HEK293 (cell line): Measurements from ENCODE around the gene HOGA1.

Experiments
- HOXA7 ChIP-seq: sonication (generic); formaldehyde crosslinking; IDR thresholded peaks from 2 replicates; pipeline ENCODE4 v1.8.1; 2022; ENCODE audit warnings: missing genetic modification reagents, borderline replicate concordance
- KLF7 ChIP-seq: fragments of 450-650 bp; formaldehyde crosslinking; IDR thresholded peaks from 2 replicates; pipeline ENCODE4 v1.5.1; 2016; ENCODE audit warnings: missing biosample characterization, missing genetic modification characterization, borderline replicate concordance
- MYNN ChIP-seq: fragments of 450-650 bp; formaldehyde crosslinking; IDR thresholded peaks from 2 replicates; pipeline ENCODE4 v1.5.1; 2016; ENCODE audit warnings: missing biosample characterization, missing genetic modification characterization, borderline replicate concordance
- PRDM4 ChIP-seq: fragments of 450-650 bp; formaldehyde crosslinking; IDR thresholded peaks from 2 replicates; pipeline ENCODE4 v1.5.1; 2017; ENCODE audit warnings: missing biosample characterization, missing genetic modification characterization
- PRDM6 ChIP-seq: fragments of 450-650 bp; formaldehyde crosslinking; IDR thresholded peaks from 2 replicates; pipeline ENCODE4 v1.5.1; 2017; ENCODE audit warnings: missing biosample characterization, missing genetic modification characterization
- YY2 ChIP-seq: fragments of 450-650 bp; formaldehyde crosslinking; IDR thresholded peaks from 2 replicates; pipeline ENCODE4 v1.5.1; 2016; ENCODE audit warnings: missing biosample characterization, missing genetic modification characterization
- ZBTB10 ChIP-seq: fragments of 450-650 bp; formaldehyde crosslinking; IDR thresholded peaks from 2 replicates; pipeline ENCODE4 v1.5.1; 2016; ENCODE audit warnings: missing biosample characterization, missing genetic modification characterization
- ZBTB11 ChIP-seq: fragments of 450-650 bp; formaldehyde crosslinking; conservative IDR thresholded peaks from 2 replicates; pipeline ENCODE4 v1.5.1; 2016; ENCODE audit warnings: low read depth, missing biosample characterization, missing genetic modification characterization
- ZBTB20 ChIP-seq: fragments of 450-650 bp; formaldehyde crosslinking; IDR thresholded peaks from 2 replicates; pipeline ENCODE4 v1.5.1; 2016; ENCODE audit warnings: missing biosample characterization, missing genetic modification characterization
- ZBTB48 ChIP-seq: fragments of 450-650 bp; formaldehyde crosslinking; IDR thresholded peaks from 2 replicates; pipeline ENCODE4 v1.5.1; 2016; ENCODE audit warnings: missing biosample characterization, missing genetic modification characterization
- ZFP37 ChIP-seq: fragments of 450-650 bp; formaldehyde crosslinking; IDR thresholded peaks from 2 replicates; pipeline ENCODE4 v1.5.1; 2016; ENCODE audit warnings: missing biosample characterization, missing genetic modification characterization
- ZFP41 ChIP-seq: fragments of 450-650 bp; formaldehyde crosslinking; IDR thresholded peaks from 2 replicates; pipeline ENCODE4 v1.5.1; 2016; ENCODE audit warnings: missing biosample characterization, missing genetic modification characterization, borderline replicate concordance
- ZNF138 ChIP-seq: fragments of 450-650 bp; formaldehyde crosslinking; IDR thresholded peaks from 2 replicates; pipeline ENCODE4 v1.5.1; 2016; ENCODE audit warnings: missing biosample characterization, missing genetic modification characterization, borderline replicate concordance
- ZNF148 ChIP-seq: fragments of 450-650 bp; formaldehyde crosslinking; IDR thresholded peaks from 2 replicates; pipeline ENCODE4 v1.5.0; 2017; ENCODE audit warnings: missing biosample characterization, missing genetic modification characterization, borderline replicate concordance
- ZNF175 ChIP-seq: fragments of 450-650 bp; formaldehyde crosslinking; IDR thresholded peaks from 2 replicates; pipeline ENCODE4 v1.5.1; 2016; ENCODE audit warnings: missing biosample characterization, missing genetic modification characterization
- ZNF221 ChIP-seq: fragments of 450-650 bp; formaldehyde crosslinking; IDR thresholded peaks from 2 replicates; pipeline ENCODE4 v1.5.1; 2017; ENCODE audit warnings: missing biosample characterization, missing genetic modification characterization, borderline replicate concordance
- ZNF416 ChIP-seq: fragments of 450-650 bp; formaldehyde crosslinking; IDR thresholded peaks from 2 replicates; pipeline ENCODE4 v1.5.1; 2016; ENCODE audit warnings: missing biosample characterization, missing genetic modification characterization
- ZNF426 ChIP-seq: fragments of 450-650 bp; formaldehyde crosslinking; IDR thresholded peaks from 2 replicates; pipeline ENCODE4 v1.5.1; 2017; ENCODE audit warnings: missing biosample characterization, missing genetic modification characterization, mild to moderate bottlenecking, inconsistent platforms, moderate library complexity
- ZNF473 ChIP-seq: fragments of 450-650 bp; formaldehyde crosslinking; IDR thresholded peaks from 2 replicates; pipeline ENCODE4 v1.5.1; 2017; ENCODE audit warnings: missing biosample characterization, missing genetic modification characterization
- ZNF549 ChIP-seq: fragments of 450-650 bp; IDR thresholded peaks from 2 replicates; pipeline ENCODE4 v1.5.1; 2018; ENCODE audit warnings: missing biosample characterization, missing genetic modification characterization, mild to moderate bottlenecking, inconsistent platforms, moderate library complexity
- ZNF560 ChIP-seq: fragments of 450-650 bp; formaldehyde crosslinking; IDR thresholded peaks from 2 replicates; pipeline ENCODE4 v1.5.1; 2017; ENCODE audit warnings: missing biosample characterization, missing genetic modification characterization, borderline replicate concordance
- ZNF585B ChIP-seq: fragments of 450-650 bp; formaldehyde crosslinking; IDR thresholded peaks from 2 replicates; pipeline ENCODE4 v1.5.1; 2016; ENCODE audit warnings: missing biosample characterization, missing genetic modification characterization
- ZNF707 ChIP-seq: fragments of 450-650 bp; formaldehyde crosslinking; IDR thresholded peaks from 2 replicates; pipeline ENCODE4 v1.5.1; 2016; ENCODE audit warnings: missing biosample characterization, missing genetic modification characterization
- ZNF776 ChIP-seq: fragments of 450-650 bp; formaldehyde crosslinking; IDR thresholded peaks from 2 replicates; pipeline ENCODE4 v1.5.0; 2017; ENCODE audit warnings: missing biosample characterization, missing genetic modification characterization, borderline replicate concordance
- ZNF791 ChIP-seq: fragments of 450-650 bp; formaldehyde crosslinking; IDR thresholded peaks from 2 replicates; pipeline ENCODE4 v1.5.1; 2016; ENCODE audit warnings: missing biosample characterization, missing genetic modification characterization
- ZNF830 ChIP-seq: fragments of 450-650 bp; IDR thresholded peaks from 2 replicates; pipeline ENCODE4 v1.5.0; 2018; ENCODE audit warnings: missing biosample characterization, missing genetic modification characterization, low read depth, mild to moderate bottlenecking, moderate library complexity
- ZNF843 ChIP-seq: fragments of 450-650 bp; formaldehyde crosslinking; IDR thresholded peaks from 2 replicates; pipeline ENCODE4 v1.5.1; 2016; ENCODE audit warnings: missing biosample characterization, missing genetic modification characterization
- ZSCAN16 ChIP-seq: fragments of 450-650 bp; formaldehyde crosslinking; IDR thresholded peaks from 2 replicates; pipeline ENCODE4 v1.5.1; 2016; ENCODE audit warnings: missing biosample characterization, missing genetic modification characterization
- ZSCAN23 ChIP-seq: fragments of 450-650 bp; formaldehyde crosslinking; IDR thresholded peaks from 2 replicates; pipeline ENCODE4 v1.5.1; 2016; ENCODE audit warnings: missing biosample characterization, missing genetic modification characterization

HOGA1 gene

GRCh38 chr10:97543025-97543546 lies 41.1 kb upstream of the HOGA1 start (continued):
- TF ChIP-seq ZNF791 (no peak), ZNF776 (tag by site-specific recombination) (no peak), ZNF426 (no peak), ZNF175 (tag by site-specific recombination) (no peak), ZNF549 (tag by site-specific recombination) (no peak), ZBTB20 (tag by site-specific recombination) (peak; percentile 85), ZSCAN23 (tag by site-specific recombination) (no peak), ZBTB48 (tag by site-specific recombination) (no peak), MYNN (tag by site-specific recombination) (no peak), ZNF138 (tag by site-specific recombination) (no peak), YY2 (tag by site-specific recombination) (no peak), ZSCAN16 (tag by site-specific recombination) (no peak), HOXA7 (CRISPR knock-in tag) (no peak), KLF7 (tag by site-specific recombination) (no peak), ZNF560 (tag by site-specific recombination) (no peak), PRDM6 (tag by site-specific recombination) (no peak), ZNF473 (tag by site-specific recombination) (no peak), ZNF585B (tag by site-specific recombination) (no peak), ZFP37 (tag by site-specific recombination) (peak; percentile 52), ZNF707 (no peak), ZNF416 (tag by site-specific recombination) (no peak), ZNF843 (tag by site-specific recombination) (no peak), ZNF830 (no peak), ZNF148 (tag by site-specific recombination) (no peak), ZBTB11 (tag by site-specific recombination) (no peak), ZNF221 (tag by site-specific recombination) (no peak), PRDM4 (tag by site-specific recombination) (no peak), ZFP41 (tag by site-specific recombination) (no peak), ZBTB10 (no peak)
